Stomach (tissue), 4 donors: ENCODE data around the gene MDM2.

Source experiments
- EP300 ChIP-seq: sonication (generic); formaldehyde crosslinking; IDR thresholded peaks from one replicate; pipeline ENCODE4 v1.6.1; 2017; ENCODE audit warnings: antibody characterized with exemption
- POLR2A ChIP-seq, 4 donors: fragments of 450-650 bp; IDR thresholded peaks; one replicate each; pipeline ENCODE4 v1.6.1; 2016; ENCODE audit warnings: antibody characterized with exemption in 4 of 4, control low read depth in 2 of 4, mild to moderate bottlenecking in 1 of 4, moderate library complexity in 1 of 4
- TF ChIP-seq, protein P1 (sequence below), 7 experiments: fragments of 450-650 bp in 4 of 7; fragments of 200-600 bp in 3 of 7; sonication (generic) in 3 of 7; IDR thresholded peaks; one replicate each; pipeline ENCODE4 v1.5.1; 2016 to 2019; ENCODE audit warnings: antibody characterized with exemption in 7 of 7, control low read depth in 2 of 7, mild to moderate bottlenecking in 1 of 7

DNA sequence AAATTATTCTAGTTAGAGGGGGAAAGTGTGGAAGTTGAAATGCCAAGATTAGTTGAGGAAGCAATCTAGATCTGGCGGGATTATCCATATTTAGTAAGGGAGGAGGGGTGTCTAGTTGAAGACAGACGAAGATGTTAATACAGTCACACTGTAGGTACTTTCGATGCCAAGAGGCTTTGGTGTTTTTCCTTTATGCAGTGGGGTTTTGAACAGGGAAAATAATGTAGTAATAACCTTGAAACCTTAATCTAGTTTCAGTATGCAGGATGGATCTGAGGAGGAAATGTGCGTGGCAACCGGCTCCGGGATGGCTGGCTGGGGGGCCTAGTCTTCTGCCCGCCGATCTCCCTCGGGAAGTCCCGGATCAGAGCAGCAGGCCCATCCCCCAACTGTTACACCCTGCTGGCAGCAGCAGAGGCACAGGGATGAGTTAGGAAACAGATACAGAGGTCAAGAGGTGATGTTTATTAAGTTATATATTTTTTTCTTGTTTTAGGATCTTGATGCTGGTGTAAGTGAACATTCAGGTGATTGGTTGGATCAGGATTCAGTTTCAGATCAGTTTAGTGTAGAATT is 27.4 kb downstream of the MDM2 start:
- no peak for TF ChIP-seq POLR2A (IDR thresholded peaks at IDR 0.05)
- TF ChIP-seq, protein P1, sequence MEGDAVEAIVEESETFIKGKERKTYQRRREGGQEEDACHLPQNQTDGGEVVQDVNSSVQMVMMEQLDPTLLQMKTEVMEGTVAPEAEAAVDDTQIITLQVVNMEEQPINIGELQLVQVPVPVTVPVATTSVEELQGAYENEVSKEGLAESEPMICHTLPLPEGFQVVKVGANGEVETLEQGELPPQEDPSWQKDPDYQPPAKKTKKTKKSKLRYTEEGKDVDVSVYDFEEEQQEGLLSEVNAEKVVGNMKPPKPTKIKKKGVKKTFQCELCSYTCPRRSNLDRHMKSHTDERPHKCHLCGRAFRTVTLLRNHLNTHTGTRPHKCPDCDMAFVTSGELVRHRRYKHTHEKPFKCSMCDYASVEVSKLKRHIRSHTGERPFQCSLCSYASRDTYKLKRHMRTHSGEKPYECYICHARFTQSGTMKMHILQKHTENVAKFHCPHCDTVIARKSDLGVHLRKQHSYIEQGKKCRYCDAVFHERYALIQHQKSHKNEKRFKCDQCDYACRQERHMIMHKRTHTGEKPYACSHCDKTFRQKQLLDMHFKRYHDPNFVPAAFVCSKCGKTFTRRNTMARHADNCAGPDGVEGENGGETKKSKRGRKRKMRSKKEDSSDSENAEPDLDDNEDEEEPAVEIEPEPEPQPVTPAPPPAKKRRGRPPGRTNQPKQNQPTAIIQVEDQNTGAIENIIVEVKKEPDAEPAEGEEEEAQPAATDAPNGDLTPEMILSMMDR (IDR thresholded peaks at IDR 0.05), result no peak
- TF ChIP-seq EP300, result no peak
